ENCODE data around the gene SEPTIN6. TPM values are rescaled to one million over a fixed set of nuclear protein-coding genes. Genes with fewer than 3 reads are reported as not detected.

SEPTIN6 gene
- total and polyA plus RNA-seq, 2 of the 13 experiments (the other 11 are each of a cell fraction or from before 2014, with no cell fraction given) = 21.7 to 38.3 TPM

- TF ChIP-seq ZNF691 (CRISPR knock-in tag; IDR thresholded peaks at IDR 0.05; ENCODE audit: borderline replicate concordance, low read depth) (no peak), ZNF790 (CRISPR knock-in tag; IDR thresholded peaks at IDR 0.05; ENCODE audit: borderline replicate concordance) (no peak), ZNF574 (CRISPR knock-in tag; IDR thresholded peaks at IDR 0.05) (no peak), MED1 (CRISPR knock-in tag; IDR thresholded peaks at IDR 0.05) (no peak), TBX2 (CRISPR knock-in tag; IDR thresholded peaks at IDR 0.05; ENCODE audit: borderline replicate concordance) (no peak), KMT2A (CRISPR knock-in tag; IDR thresholded peaks at IDR 0.05) (no peak), HMG20A (CRISPR knock-in tag; IDR thresholded peaks at IDR 0.05; ENCODE audit: borderline replicate concordance) (no peak), LBX2 (CRISPR knock-in tag; IDR thresholded peaks at IDR 0.05; ENCODE audit: borderline replicate concordance) (no peak), FOXC1 (CRISPR knock-in tag; IDR thresholded peaks at IDR 0.05; ENCODE audit: borderline replicate concordance) (no peak), AHDC1 (CRISPR knock-in tag; IDR thresholded peaks at IDR 0.05; ENCODE audit: borderline replicate concordance) (no peak), NFKB2 (CRISPR knock-in tag; IDR thresholded peaks at IDR 0.05; ENCODE audit: borderline replicate concordance) (no peak), SAP130 (CRISPR knock-in tag; IDR thresholded peaks at IDR 0.05; ENCODE audit: low read depth) (peak; percentile 72), MYC (CRISPR knock-in tag; IDR thresholded peaks at IDR 0.05; ENCODE audit: borderline replicate concordance) (no peak), HDAC2 (CRISPR knock-in tag; IDR thresholded peaks at IDR 0.05) (peak; percentile 61; the same call in 1 of the 2 replicates), ZMYM2 (CRISPR knock-in tag; IDR thresholded peaks at IDR 0.05) (no peak), MXD1 (CRISPR knock-in tag; IDR thresholded peaks at IDR 0.05) (no peak), AGO1 (IDR thresholded peaks at IDR 0.05; ENCODE audit: low read depth, low read length, poor library complexity, severe bottlenecking) (no peak), ZNF205 (CRISPR knock-in tag; IDR thresholded peaks at IDR 0.05) (no peak), ZNF432 (CRISPR knock-in tag; IDR thresholded peaks at IDR 0.05; ENCODE audit: borderline replicate concordance) (no peak), BRD4 (CRISPR knock-in tag; IDR thresholded peaks at IDR 0.05) (no peak)
Observed at GRCh38 chrX:119669424-119670037, 23.4 kb downstream of the SEPTIN6 start (continued).

All from HepG2 (cell line).